Ovary (tissue), 9 donors: ENCODE measurements around the gene C9orf152. TPM values are rescaled to one million over a fixed set of nuclear protein-coding genes. Genes with fewer than 3 reads are reported as not detected.

Source experiments
- DNase-seq, 5 donors: peaks; one replicate each; pipeline ENCODE4 v3.0.0-alpha.2; 2019 to 2020
- H3K27ac ChIP-seq, 2 donors: fragments of 200-600 bp; one replicate each; pipeline versions ENCODE4 v1.5.1 to v1.8.0; 2019 to 2022
- H3K27me3 ChIP-seq: fragments of 200-600 bp; one replicate; pipeline ENCODE4 v1.8.0; 2022
- H3K36me3 ChIP-seq: fragments of 200-600 bp; sonication (generic); one replicate; pipeline ENCODE4 v1.5.1; 2019
- H3K4me1 ChIP-seq: one replicate; pipeline ENCODE4 v1.8.1; 2013; ENCODE audit warnings: mild to moderate bottlenecking, moderate library complexity; ENCODE audit not compliant: insufficient read depth
- H3K4me3 ChIP-seq: fragments of 200-600 bp; sonication (generic); one replicate; pipeline ENCODE4 v1.5.1; 2017
- H3K9me3 ChIP-seq, 2 donors: fragments of 200-600 bp in 1 of 2; sonication (generic) in 1 of 2; one replicate each; pipeline versions ENCODE4 v1.5.1 to v1.8.1; 2013 to 2019; ENCODE audit warnings: mild to moderate bottlenecking in 1 of 2, moderate library complexity in 1 of 2
- CTCF ChIP-seq, 3 donors: fragments of 450-650 bp in 2 of 3; fragments of 200-600 bp in 1 of 3; IDR thresholded peaks; one replicate each; pipeline versions ENCODE4 v1.5.1 to v1.8.0; 2016 to 2022; ENCODE audit warnings: antibody characterized with exemption in 3 of 3, mild to moderate bottlenecking in 1 of 3
- EP300 ChIP-seq: sonication (generic); formaldehyde crosslinking; IDR thresholded peaks from one replicate; pipeline ENCODE4 v1.6.1; 2017; ENCODE audit warnings: antibody characterized with exemption
- POLR2A ChIP-seq: fragments of 450-650 bp; IDR thresholded peaks from one replicate; pipeline ENCODE4 v1.6.1; 2017; ENCODE audit warnings: antibody characterized with exemption, mild to moderate bottlenecking, moderate library complexity
- WGBS, 3 donors: extraction: QIAGEN DNeasy Blood & Tissue Kit in 1 of 3; methylation state at CpG; one replicate each; pipeline versions ENCODE4 v1.1.5 to v1.1.7; 2013 to 2017; 5-methylcytosine and 5-hydroxymethylcytosine counted together
- intact Hi-C, 4 donors: fragments of 100-400 bp; cut with DNase I; formaldehyde crosslinking; loops; one replicate each; pipeline versions ENCODE4 v1.11.0 to v1.15.1; 2022 to 2023
- polyA plus RNA-seq, 2 donors: library from polyadenylated mRNA; stranded (reverse); fragments of 200-250 nt in 1 of 2; fragments of 350-450 nt in 1 of 2; fragmentation: Illumina TruSeq in 1 of 2; extraction: RNeasy Lipid Tissue Mini Kit (QIAGEN cat#74804) in 1 of 2; gene quantifications; one replicate each; pipeline ENCODE4 v1.2.3, GENCODE V29; 2013 to 2014
- total RNA-seq, 7 donors: library from RNA; depleted of rRNA in 2 of 7; stranded (reverse); fragments of >200 nt in 2 of 7; fragmentation: NEBNext Ultra II Directional in 3 of 7; extraction: Animal tissue kit (Norgen Biotek cat#: 25700) in 3 of 7; gene quantifications; one replicate each; pipeline versions ENCODE4 v1.1.0 to v1.2.4, GENCODE V29; 2016 to 2023
- donor health status: DM: no; HTN: no; CAD: no; lungs with moderate emphysema.
- donor health status: DM: no; HTN: no; CAD: no.
- donor health status: Bipolar disorder and iron deficiency.
- donor health status: DM: yes; HTN: yes; CAD: no.
- donor health status: DM: no; HTN: no; CAD: no.
- donor health status: DM: yes; HTN: yes; CAD: no.

The C9orf152 gene
- total and polyA plus RNA-seq, 9 donors: 0.07 to 0.34 (median 0.17) TPM; not detected in 4

DNA sequence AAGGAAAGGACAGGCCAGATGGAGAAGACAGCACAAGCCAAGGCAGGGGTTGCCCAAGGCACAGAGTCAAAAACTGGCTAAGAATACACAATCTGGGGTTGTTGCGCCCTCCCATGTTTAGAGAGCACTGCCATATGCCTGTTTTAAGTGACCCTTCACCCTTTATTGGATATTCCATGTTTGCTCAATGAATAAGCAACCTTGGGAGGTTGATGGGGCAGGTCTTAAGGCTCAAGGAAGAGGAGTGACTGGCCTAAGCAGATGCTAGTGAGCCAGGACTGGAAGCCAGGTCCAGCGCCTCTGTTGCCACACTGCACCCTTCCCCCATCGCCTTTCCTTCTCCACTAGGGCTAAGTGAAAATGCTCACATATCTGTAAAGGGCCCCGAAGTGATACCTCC, 41.6 kb upstream of the C9orf152 start:
- 97 to 100% (median 97%) methylated on average over 4 of the region's 4 CpGs for WGBS, 3 donors
- Histone ChIP-seq H3K4me1 (peaks cover 8% of the 10 kb centered on the region), H3K36me3 (no peaks in the 10 kb centered on the region), H3K9me3 (no peaks in the 10 kb centered on the region), H3K27me3 (no peaks in the 10 kb centered on the region), H3K4me3 (no peak overlapping the region), H3K27ac (no peak overlapping the region)
- TF ChIP-seq POLR2A: no peak
- no peak for TF ChIP-seq EP300
- no peak for TF ChIP-seq CTCF (IDR thresholded peaks at IDR 0.05)
- intact Hi-C loops: no loop called here
- DNase-seq: no peak

DNA sequence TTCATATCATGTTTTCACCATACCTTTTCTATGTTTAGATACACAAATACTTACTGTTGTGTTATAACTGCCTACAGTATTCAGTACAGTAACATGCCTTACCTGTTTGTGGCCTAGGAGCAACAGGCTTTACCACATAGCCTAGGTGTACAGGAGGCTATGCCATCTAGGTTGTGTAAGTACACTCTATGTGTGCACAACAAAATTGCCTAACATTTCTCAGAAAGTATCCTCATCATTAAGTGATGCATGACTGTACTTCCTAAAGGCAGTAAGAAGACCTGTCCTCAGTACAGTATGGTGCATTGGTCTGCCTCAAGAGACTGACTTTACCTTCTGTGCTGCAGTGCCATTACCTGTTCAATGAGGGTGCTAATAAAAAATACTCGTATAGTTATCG, 40.4 kb upstream of the C9orf152 start:
- Histone ChIP-seq H3K36me3 (no peaks in the 10 kb centered on the region), H3K9me3 (no peaks in the 10 kb centered on the region), H3K4me1 (peaks cover 5% of the 10 kb centered on the region), H3K27me3 (no peaks in the 10 kb centered on the region), H3K27ac (no peak overlapping the region), H3K4me3 (no peak overlapping the region)
- DNase-seq: no peak
- intact Hi-C loops: no loop called here
- 64 to 94% (median 92%) methylated on average over 2 of the region's 2 CpGs for WGBS, 3 donors
- TF ChIP-seq EP300 (no peak), CTCF (IDR thresholded peaks at IDR 0.05) (no peak), POLR2A (no peak)

DNA sequence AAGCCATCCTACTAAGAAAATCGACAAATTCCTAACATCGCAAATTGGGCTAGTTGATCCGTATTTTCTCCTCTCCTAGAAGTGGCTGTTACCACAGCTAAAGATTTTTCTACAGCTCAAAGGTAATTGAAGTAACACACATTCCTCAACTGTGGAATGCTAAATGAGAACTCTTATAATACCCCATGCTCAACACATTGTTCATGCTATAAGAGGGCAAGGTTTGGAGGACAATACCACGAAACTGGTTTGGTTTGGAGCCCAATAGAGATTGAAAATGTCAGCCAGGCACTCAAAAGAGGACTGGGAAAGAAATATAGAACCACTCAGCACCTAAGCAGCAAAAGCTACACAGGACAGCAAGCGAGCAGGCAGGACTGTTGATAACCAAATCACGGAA, 38.3 kb upstream of the C9orf152 start:
- Histone ChIP-seq H3K9me3 (no peaks in the 10 kb centered on the region), H3K36me3 (no peaks in the 10 kb centered on the region), H3K27ac (no peak overlapping the region), H3K4me1 (no peaks in the 10 kb centered on the region), H3K4me3 (no peak overlapping the region), H3K27me3 (no peaks in the 10 kb centered on the region)
- intact Hi-C loops: no loop called here
- TF ChIP-seq EP300: no peak
- no peak for TF ChIP-seq CTCF (IDR thresholded peaks at IDR 0.05)
- TF ChIP-seq POLR2A: no peak
- 96 to 98% (median 97%) methylated on average over 6 of the region's 6 CpGs for WGBS, 3 donors
- no peak for DNase-seq

DNA sequence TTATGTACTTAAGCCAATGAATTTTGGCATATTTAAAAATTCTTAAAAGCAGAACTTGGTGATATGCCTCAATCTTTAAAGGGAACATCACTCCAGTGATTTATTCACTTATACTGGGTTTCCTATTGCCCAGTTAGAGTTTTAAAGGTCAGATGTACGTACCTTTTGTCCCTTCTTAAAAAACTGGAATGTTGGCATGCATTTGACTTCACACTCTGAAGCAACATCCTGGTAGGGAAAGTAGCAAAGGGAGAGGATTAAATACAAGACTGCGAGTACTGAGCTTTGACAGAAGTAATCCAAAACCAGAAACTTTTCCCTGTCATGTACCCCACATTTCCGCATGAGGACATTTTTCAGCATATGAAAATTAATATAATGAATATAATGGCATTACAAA, 36.7 kb upstream of the C9orf152 start:
- Histone ChIP-seq H3K4me3 (no peak overlapping the region), H3K27me3 (no peaks in the 10 kb centered on the region), H3K27ac (no peak overlapping the region), H3K36me3 (no peaks in the 10 kb centered on the region), H3K4me1 (peaks cover 4% of the 10 kb centered on the region), H3K9me3 (no peaks in the 10 kb centered on the region)
- intact Hi-C loops: no loop called here
- DNase-seq: no peak
- 66 to 91% (median 76%) methylated on average over 3 of the region's 3 CpGs for WGBS, 3 donors
- TF ChIP-seq POLR2A (no peak), CTCF (IDR thresholded peaks at IDR 0.05) (no peak), EP300 (no peak)

GRCh38 chr9:110241858-110242321, 33.9 kb upstream of the C9orf152 start:
- no peak for DNase-seq
- no peaks in the 10 kb centered on the region for H3K36me3 ChIP-seq
- peaks cover 4% of the 10 kb centered on the region for H3K4me1 ChIP-seq
- no peak overlapping the region for H3K27ac ChIP-seq
- 94 to 97% (median 94%) methylated on average over 1 of the region's 1 CpG for WGBS, 3 donors
- intact Hi-C loops: no loop called here
- H3K4me3 ChIP-seq: no peak overlapping the region
- H3K27me3 ChIP-seq: no peaks in the 10 kb centered on the region
- no peaks in the 10 kb centered on the region for H3K9me3 ChIP-seq
- no peak for TF ChIP-seq EP300
- TF ChIP-seq POLR2A: no peak
- TF ChIP-seq CTCF (IDR thresholded peaks at IDR 0.05): no peak
